ENCODE measurements around the gene ENAH. TPM values are rescaled to one million over a fixed set of nuclear protein-coding genes. Genes with fewer than 3 reads are reported as not detected.
"Not testable (repeated sequence)": the region's sequence is repeated elsewhere in the genome, so short reads cannot be mapped to it uniquely, and the experiment has no call there.

Gene ENAH
- total RNA-seq, 1 donor from 2014 or later, result 179 TPM

- Mint-ChIP-seq H3K9me3 (no peaks in the 10 kb centered on the region), H3K36me3 (ENCODE audit: low read depth) (no peaks in the 10 kb centered on the region), H3K4me3 (no peak overlapping the region), H3K27ac (ENCODE audit: unreplicated experiment) (no peak overlapping the region), H3K27me3 (ENCODE audit: low read depth) (peaks cover 2% of the 10 kb centered on the region), H3K4me1 (peaks cover 10% of the 10 kb centered on the region)
- TF ChIP-seq CTCF (conservative IDR thresholded peaks at IDR 0.05), result no peak
- DNase-seq (ENCODE audit: low read depth, low spot score), result no peak
These were observed 44.5 kb upstream of the ENAH start for GRCh38 chr1:225697428-225697827.

- no peak for TF ChIP-seq CTCF (conservative IDR thresholded peaks at IDR 0.05)
- Mint-ChIP-seq H3K27ac (ENCODE audit: unreplicated experiment) (no peak overlapping the region), H3K4me1 (peaks cover 10% of the 10 kb centered on the region), H3K27me3 (ENCODE audit: low read depth) (no peaks in the 10 kb centered on the region), H3K9me3 (no peaks in the 10 kb centered on the region), H3K4me3 (no peak overlapping the region), H3K36me3 (ENCODE audit: low read depth) (no peaks in the 10 kb centered on the region)
- no peak for DNase-seq (ENCODE audit: low read depth, low spot score)
These were observed 42.8 kb upstream of the ENAH start for GRCh38 chr1:225695578-225696337.

GRCh38 chr1:225694151-225694603 lies 41.3 kb upstream of the ENAH start:
- Mint-ChIP-seq H3K4me1 (no peaks in the 10 kb centered on the region), H3K4me3 (no peak overlapping the region), H3K36me3 (ENCODE audit: low read depth) (no peaks in the 10 kb centered on the region), H3K27me3 (ENCODE audit: low read depth) (no peaks in the 10 kb centered on the region), H3K27ac (ENCODE audit: unreplicated experiment) (no peak overlapping the region), H3K9me3 (no peaks in the 10 kb centered on the region)
- DNase-seq (ENCODE audit: low read depth, low spot score), result no peak
- no peak for TF ChIP-seq CTCF (conservative IDR thresholded peaks at IDR 0.05)

- H3K9me3 Mint-ChIP-seq; H3K4me3 Mint-ChIP-seq; H3K27ac Mint-ChIP-seq (ENCODE audit: unreplicated experiment); H3K27me3 Mint-ChIP-seq (ENCODE audit: low read depth); H3K36me3 Mint-ChIP-seq (ENCODE audit: low read depth); DNase-seq (ENCODE audit: low read depth, low spot score); H3K4me1 Mint-ChIP-seq: not testable (repeated sequence)
These were observed 40.8 kb upstream of the ENAH start for GRCh38 chr1:225693697-225694096.

- DNase-seq (ENCODE audit: low read depth, low spot score), result no peak
- H3K36me3 Mint-ChIP-seq (ENCODE audit: low read depth), result no peaks in the 10 kb centered on the region
- no peaks in the 10 kb centered on the region for H3K4me1 Mint-ChIP-seq
- H3K27ac Mint-ChIP-seq (ENCODE audit: unreplicated experiment), result no peak overlapping the region
- no peak for TF ChIP-seq CTCF (conservative IDR thresholded peaks at IDR 0.05)
- H3K27me3 Mint-ChIP-seq (ENCODE audit: low read depth), result no peaks in the 10 kb centered on the region
- no peaks in the 10 kb centered on the region for H3K9me3 Mint-ChIP-seq
- no peak overlapping the region for H3K4me3 Mint-ChIP-seq
These were observed 40.3 kb upstream of the ENAH start for GRCh38 chr1:225693085-225693696.

GRCh38 chr1:225692517-225692879 lies 39.6 kb upstream of the ENAH start:
- no peaks in the 10 kb centered on the region for H3K36me3 Mint-ChIP-seq (ENCODE audit: low read depth)
- no peaks in the 10 kb centered on the region for H3K27me3 Mint-ChIP-seq (ENCODE audit: low read depth)
- peak overlapping the region; percentile 84 for H3K27ac Mint-ChIP-seq (ENCODE audit: unreplicated experiment)
- DNase-seq (ENCODE audit: low read depth, low spot score), result no peak
- TF ChIP-seq CTCF (conservative IDR thresholded peaks at IDR 0.05), result no peak
- H3K9me3 Mint-ChIP-seq, result no peaks in the 10 kb centered on the region
- no peaks in the 10 kb centered on the region for H3K4me1 Mint-ChIP-seq
- no peak overlapping the region for H3K4me3 Mint-ChIP-seq
